K562 (cell line): Measurements from ENCODE around the gene ADAM19. TPM values are rescaled to one million over a fixed set of nuclear protein-coding genes. Genes with fewer than 3 reads are reported as not detected.
A peak's percentile ranks its signal among the peaks of the same experiment; 100 is the strongest.

Experiments
- BACH1 ChIP-seq: fragments of 200-800 bp; sonication (Bioruptor generic); IDR thresholded peaks from 2 replicates; pipeline ENCODE4 v1.6.1; 2016; ENCODE audit warnings: missing genetic modification characterization, missing compliant biosample characterization
- CTBP1 ChIP-seq: fragments of 450-650 bp; IDR thresholded peaks from 2 replicates; pipeline ENCODE4 v1.6.1; 2016; ENCODE audit warnings: borderline replicate concordance
- MEIS2 ChIP-seq: fragments of 450-650 bp; IDR thresholded peaks from 2 replicates; pipeline ENCODE4 v1.6.1; 2014; ENCODE audit warnings: mild to moderate bottlenecking; ENCODE audit not compliant: partially characterized antibody
- NFE2 ChIP-seq: IDR thresholded peaks from 2 replicates; pipeline ENCODE4 v1.6.1; 2014; ENCODE audit warnings: antibody characterized with exemption, low read depth
- NR2C1 ChIP-seq, 2 experiments: fragments of 450-650 bp; IDR thresholded peaks; 2 replicates each; pipeline ENCODE4 v1.6.1; 2017; ENCODE audit warnings: mild to moderate bottlenecking in 2 of 2, antibody characterized with exemption in 1 of 2, inconsistent platforms in 1 of 2, missing compliant biosample characterization in 1 of 2, missing genetic modification characterization in 1 of 2
- NR4A1 ChIP-seq, 2 experiments: fragments of 250-450 bp in 1 of 2; fragments of 450-650 bp in 1 of 2; sonication (Bioruptor Pico) in 1 of 2; IDR thresholded peaks; 2 replicates each; pipeline versions ENCODE4 v1.4.0 to v1.6.1; 2016 to 2020; ENCODE audit warnings: mild to moderate bottlenecking in 2 of 2, missing compliant biosample characterization in 1 of 2, missing genetic modification characterization in 1 of 2, moderate library complexity in 1 of 2
- ZNF134 ChIP-seq: fragments of 250-450 bp; sonication (Bioruptor Pico); conservative IDR thresholded peaks from 2 replicates; pipeline ENCODE4 v1.4.0; 2020
- ZNF24 ChIP-seq: fragments of 450-650 bp; IDR thresholded peaks from 2 replicates; pipeline ENCODE4 v1.6.1; 2016
- ZNF449 ChIP-seq: fragments of 250-450 bp; sonication (Bioruptor Pico); IDR thresholded peaks from 2 replicates; pipeline ENCODE4 v1.8.0; 2022; ENCODE audit warnings: moderate library complexity, mild to moderate bottlenecking, inconsistent platforms
- polyA plus RNA-seq, 8 experiments: library from polyadenylated mRNA; depleted of rRNA in 4 of 8; stranded (reverse) in 5 of 8; unstranded in 3 of 8; fragments of >200 nt; fragmentation: Nextera tagmentation in 2 of 8; fragmentation: Illumina TruSeq in 1 of 8; extraction: Ambion mirVana in 2 of 8; extraction: Trizol in 1 of 8; gene quantifications; 2 replicates each; pipeline versions ENCODE4 v1.2.1 to v1.2.3, GENCODE V29; 2011 to 2014; ENCODE audit warnings: inconsistent platforms in 1 of 8, missing spikeins in 1 of 8
- total RNA-seq, 7 experiments: library from RNA; depleted of rRNA in 6 of 7; stranded (reverse); fragments of >200 nt in 6 of 7; fragmentation: Illumina TruSeq in 2 of 7; extraction: Trizol in 2 of 7; gene quantifications; 2 replicates each; pipeline versions ENCODE4 v1.2.1 to v1.2.3, GENCODE V29; 2011 to 2021; ENCODE audit warnings: low replicate concordance in 1 of 7
- TF ChIP-seq, protein P1 (sequence below): fragments of 450-650 bp; IDR thresholded peaks from 2 replicates; pipeline ENCODE4 v1.6.1; 2016; ENCODE audit warnings: mild to moderate bottlenecking, moderate library complexity
- TF ChIP-seq, protein P2 (sequence below): sonication (generic); formaldehyde crosslinking; IDR thresholded peaks from 2 replicates; pipeline ENCODE4 v1.8.0; 2022; ENCODE audit warnings: mild to moderate bottlenecking, missing genetic modification reagents

The ADAM19 gene
- total and polyA plus RNA-seq, 9 of the 15 experiments (the other 6 are each of a cell fraction or from before 2014, with no cell fraction given) = 0.11 to 1.1 (median 0.43) TPM

DNA sequence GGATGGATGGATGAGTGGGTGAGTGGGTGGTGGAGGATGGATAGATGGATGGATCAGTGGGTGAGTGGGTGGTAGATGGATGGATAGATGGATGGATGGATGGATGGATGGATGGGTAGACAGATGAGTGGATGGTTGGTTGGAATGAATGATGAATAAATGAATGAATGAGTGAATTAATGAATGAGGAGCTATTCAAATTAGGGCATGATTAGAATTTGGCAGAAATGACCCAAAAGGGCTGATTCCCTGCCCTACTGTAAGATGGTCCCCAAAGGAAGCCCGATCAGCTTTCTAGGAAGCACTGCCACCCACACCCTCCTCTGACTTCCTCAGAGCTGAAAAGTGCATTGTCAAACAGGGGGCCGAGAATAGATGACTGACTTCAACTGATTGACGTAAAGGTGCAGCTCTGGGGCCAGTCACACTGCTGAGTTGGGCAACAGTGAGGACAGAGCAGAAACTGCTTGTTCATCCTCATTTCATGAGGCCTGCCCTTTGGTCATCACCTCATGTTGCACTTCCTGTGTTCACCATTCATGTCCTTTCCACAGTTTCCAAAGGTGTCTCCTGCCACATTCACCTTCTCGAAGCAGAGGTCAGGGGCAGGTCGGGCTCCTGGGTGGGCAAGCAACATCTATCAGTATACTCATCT lies 81.3 kb downstream of the ADAM19 start (continued):
- TF ChIP-seq NR4A1 (CRISPR knock-in tag; IDR thresholded peaks at IDR 0.05) (no peak), NR4A1 (tag; IDR thresholded peaks at IDR 0.05) (0 out of 2 replicates have a peak, but pooled peaks have one; percentile 32), ZNF449 (CRISPR knock-in tag) (no peak), CTBP1 (peak; percentile 47; the same call in 1 of the 2 replicates), ZNF134 (CRISPR knock-in tag) (peak; percentile 52; the same call in 1 of the 2 replicates), NFE2 (peak; percentile 81), MEIS2 (peak; percentile 42), BACH1 (tag) (peak; percentile 76; the same call in 1 of the 2 replicates), NR2C1 (IDR thresholded peaks at IDR 0.05) (no peak), NR2C1 (tag; IDR thresholded peaks at IDR 0.05) (peak; percentile 48), ZNF24 (peak; percentile 89)
- TF ChIP-seq, protein P1, sequence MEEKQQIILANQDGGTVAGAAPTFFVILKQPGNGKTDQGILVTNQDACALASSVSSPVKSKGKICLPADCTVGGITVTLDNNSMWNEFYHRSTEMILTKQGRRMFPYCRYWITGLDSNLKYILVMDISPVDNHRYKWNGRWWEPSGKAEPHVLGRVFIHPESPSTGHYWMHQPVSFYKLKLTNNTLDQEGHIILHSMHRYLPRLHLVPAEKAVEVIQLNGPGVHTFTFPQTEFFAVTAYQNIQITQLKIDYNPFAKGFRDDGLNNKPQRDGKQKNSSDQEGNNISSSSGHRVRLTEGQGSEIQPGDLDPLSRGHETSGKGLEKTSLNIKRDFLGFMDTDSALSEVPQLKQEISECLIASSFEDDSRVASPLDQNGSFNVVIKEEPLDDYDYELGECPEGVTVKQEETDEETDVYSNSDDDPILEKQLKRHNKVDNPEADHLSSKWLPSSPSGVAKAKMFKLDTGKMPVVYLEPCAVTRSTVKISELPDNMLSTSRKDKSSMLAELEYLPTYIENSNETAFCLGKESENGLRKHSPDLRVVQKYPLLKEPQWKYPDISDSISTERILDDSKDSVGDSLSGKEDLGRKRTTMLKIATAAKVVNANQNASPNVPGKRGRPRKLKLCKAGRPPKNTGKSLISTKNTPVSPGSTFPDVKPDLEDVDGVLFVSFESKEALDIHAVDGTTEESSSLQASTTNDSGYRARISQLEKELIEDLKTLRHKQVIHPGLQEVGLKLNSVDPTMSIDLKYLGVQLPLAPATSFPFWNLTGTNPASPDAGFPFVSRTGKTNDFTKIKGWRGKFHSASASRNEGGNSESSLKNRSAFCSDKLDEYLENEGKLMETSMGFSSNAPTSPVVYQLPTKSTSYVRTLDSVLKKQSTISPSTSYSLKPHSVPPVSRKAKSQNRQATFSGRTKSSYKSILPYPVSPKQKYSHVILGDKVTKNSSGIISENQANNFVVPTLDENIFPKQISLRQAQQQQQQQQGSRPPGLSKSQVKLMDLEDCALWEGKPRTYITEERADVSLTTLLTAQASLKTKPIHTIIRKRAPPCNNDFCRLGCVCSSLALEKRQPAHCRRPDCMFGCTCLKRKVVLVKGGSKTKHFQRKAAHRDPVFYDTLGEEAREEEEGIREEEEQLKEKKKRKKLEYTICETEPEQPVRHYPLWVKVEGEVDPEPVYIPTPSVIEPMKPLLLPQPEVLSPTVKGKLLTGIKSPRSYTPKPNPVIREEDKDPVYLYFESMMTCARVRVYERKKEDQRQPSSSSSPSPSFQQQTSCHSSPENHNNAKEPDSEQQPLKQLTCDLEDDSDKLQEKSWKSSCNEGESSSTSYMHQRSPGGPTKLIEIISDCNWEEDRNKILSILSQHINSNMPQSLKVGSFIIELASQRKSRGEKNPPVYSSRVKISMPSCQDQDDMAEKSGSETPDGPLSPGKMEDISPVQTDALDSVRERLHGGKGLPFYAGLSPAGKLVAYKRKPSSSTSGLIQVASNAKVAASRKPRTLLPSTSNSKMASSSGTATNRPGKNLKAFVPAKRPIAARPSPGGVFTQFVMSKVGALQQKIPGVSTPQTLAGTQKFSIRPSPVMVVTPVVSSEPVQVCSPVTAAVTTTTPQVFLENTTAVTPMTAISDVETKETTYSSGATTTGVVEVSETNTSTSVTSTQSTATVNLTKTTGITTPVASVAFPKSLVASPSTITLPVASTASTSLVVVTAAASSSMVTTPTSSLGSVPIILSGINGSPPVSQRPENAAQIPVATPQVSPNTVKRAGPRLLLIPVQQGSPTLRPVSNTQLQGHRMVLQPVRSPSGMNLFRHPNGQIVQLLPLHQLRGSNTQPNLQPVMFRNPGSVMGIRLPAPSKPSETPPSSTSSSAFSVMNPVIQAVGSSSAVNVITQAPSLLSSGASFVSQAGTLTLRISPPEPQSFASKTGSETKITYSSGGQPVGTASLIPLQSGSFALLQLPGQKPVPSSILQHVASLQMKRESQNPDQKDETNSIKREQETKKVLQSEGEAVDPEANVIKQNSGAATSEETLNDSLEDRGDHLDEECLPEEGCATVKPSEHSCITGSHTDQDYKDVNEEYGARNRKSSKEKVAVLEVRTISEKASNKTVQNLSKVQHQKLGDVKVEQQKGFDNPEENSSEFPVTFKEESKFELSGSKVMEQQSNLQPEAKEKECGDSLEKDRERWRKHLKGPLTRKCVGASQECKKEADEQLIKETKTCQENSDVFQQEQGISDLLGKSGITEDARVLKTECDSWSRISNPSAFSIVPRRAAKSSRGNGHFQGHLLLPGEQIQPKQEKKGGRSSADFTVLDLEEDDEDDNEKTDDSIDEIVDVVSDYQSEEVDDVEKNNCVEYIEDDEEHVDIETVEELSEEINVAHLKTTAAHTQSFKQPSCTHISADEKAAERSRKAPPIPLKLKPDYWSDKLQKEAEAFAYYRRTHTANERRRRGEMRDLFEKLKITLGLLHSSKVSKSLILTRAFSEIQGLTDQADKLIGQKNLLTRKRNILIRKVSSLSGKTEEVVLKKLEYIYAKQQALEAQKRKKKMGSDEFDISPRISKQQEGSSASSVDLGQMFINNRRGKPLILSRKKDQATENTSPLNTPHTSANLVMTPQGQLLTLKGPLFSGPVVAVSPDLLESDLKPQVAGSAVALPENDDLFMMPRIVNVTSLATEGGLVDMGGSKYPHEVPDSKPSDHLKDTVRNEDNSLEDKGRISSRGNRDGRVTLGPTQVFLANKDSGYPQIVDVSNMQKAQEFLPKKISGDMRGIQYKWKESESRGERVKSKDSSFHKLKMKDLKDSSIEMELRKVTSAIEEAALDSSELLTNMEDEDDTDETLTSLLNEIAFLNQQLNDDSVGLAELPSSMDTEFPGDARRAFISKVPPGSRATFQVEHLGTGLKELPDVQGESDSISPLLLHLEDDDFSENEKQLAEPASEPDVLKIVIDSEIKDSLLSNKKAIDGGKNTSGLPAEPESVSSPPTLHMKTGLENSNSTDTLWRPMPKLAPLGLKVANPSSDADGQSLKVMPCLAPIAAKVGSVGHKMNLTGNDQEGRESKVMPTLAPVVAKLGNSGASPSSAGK = peak; percentile 44
- TF ChIP-seq, protein P2, sequence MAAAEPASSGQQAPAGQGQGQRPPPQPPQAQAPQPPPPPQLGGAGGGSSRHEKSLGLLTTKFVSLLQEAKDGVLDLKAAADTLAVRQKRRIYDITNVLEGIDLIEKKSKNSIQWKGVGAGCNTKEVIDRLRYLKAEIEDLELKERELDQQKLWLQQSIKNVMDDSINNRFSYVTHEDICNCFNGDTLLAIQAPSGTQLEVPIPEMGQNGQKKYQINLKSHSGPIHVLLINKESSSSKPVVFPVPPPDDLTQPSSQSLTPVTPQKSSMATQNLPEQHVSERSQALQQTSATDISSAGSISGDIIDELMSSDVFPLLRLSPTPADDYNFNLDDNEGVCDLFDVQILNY = no peak
